Measurements from ENCODE around the gene TGFBR3L. TPM values are rescaled to one million over a fixed set of nuclear protein-coding genes. Genes with fewer than 3 reads are reported as not detected.
A peak's percentile ranks its signal among the peaks of the same experiment; 100 is the strongest.

TGFBR3L gene
- total and polyA plus RNA-seq, 3 donors from 2014 or later: 1.2 to 2.2 TPM; not detected in 1

- DNase-seq: no peak
- no peaks in the 10 kb centered on the region for H3K36me3 ChIP-seq (ENCODE audit: low read depth, missing control alignments)
- H3K4me3 ChIP-seq: no peak overlapping the region
- TF ChIP-seq POLR2A (IDR thresholded peaks at IDR 0.05): no peak
- TF ChIP-seq, protein P1, sequence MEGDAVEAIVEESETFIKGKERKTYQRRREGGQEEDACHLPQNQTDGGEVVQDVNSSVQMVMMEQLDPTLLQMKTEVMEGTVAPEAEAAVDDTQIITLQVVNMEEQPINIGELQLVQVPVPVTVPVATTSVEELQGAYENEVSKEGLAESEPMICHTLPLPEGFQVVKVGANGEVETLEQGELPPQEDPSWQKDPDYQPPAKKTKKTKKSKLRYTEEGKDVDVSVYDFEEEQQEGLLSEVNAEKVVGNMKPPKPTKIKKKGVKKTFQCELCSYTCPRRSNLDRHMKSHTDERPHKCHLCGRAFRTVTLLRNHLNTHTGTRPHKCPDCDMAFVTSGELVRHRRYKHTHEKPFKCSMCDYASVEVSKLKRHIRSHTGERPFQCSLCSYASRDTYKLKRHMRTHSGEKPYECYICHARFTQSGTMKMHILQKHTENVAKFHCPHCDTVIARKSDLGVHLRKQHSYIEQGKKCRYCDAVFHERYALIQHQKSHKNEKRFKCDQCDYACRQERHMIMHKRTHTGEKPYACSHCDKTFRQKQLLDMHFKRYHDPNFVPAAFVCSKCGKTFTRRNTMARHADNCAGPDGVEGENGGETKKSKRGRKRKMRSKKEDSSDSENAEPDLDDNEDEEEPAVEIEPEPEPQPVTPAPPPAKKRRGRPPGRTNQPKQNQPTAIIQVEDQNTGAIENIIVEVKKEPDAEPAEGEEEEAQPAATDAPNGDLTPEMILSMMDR (IDR thresholded peaks at IDR 0.05): no peak
- no peaks in the 10 kb centered on the region for H3K27me3 ChIP-seq
- H3K4me1 ChIP-seq: peaks cover 13% of the 10 kb centered on the region
- WGBS, 2 donors: 91 to 94% methylated on average over 38 to 39 of the region's 39 CpGs
- intact Hi-C loops (cut with DNase I; ENCODE audit: low total_unique reads): no loop called here
- H3K9me3 ChIP-seq: no peaks in the 10 kb centered on the region
- H3K27ac ChIP-seq: no peak overlapping the region
Measured at GRCh38 chr19:7912697-7913564, 1.7 kb upstream of the TGFBR3L start.

- 82 to 92% methylated on average over 10 of the region's 10 CpGs for WGBS, 2 donors
- TF ChIP-seq, protein P1 (IDR thresholded peaks at IDR 0.05): no peak
- TF ChIP-seq POLR2A (IDR thresholded peaks at IDR 0.05): no peak
- DNase-seq: no peak
- Histone ChIP-seq H3K27ac (no peak overlapping the region), H3K4me3 (no peak overlapping the region), H3K36me3 (ENCODE audit: low read depth, missing control alignments) (no peaks in the 10 kb centered on the region), H3K27me3 (no peaks in the 10 kb centered on the region), H3K4me1 (peaks cover 10% of the 10 kb centered on the region), H3K9me3 (no peaks in the 10 kb centered on the region)
- intact Hi-C loops (cut with DNase I; ENCODE audit: low total_unique reads): no loop called here
Measured at GRCh38 chr19:7913652-7914051, 978 bp upstream of the TGFBR3L start.

DNA sequence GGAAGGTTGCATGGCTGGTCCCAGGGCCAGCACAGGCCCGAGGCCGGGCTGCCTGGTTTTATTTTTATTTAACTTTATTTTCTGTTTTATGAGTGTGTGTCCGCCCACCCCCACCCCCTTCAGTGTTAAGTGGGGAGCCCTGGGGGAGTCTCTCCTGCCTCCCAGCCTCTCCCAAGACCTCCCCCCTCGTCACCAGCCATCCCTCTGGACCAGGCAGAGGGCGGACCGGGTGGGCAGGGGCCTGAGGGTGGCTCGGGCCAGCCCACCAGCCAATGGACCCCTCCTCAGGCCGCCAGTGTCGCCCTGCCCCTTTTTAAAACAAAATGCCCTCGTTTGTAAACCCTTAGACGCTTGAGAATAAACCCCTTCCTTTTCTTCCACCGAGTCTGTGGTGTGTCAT is 531 bp upstream of the TGFBR3L start:
- H3K36me3 ChIP-seq (ENCODE audit: low read depth, missing control alignments): no peaks in the 10 kb centered on the region
- no peak for DNase-seq
- intact Hi-C loops (cut with DNase I; ENCODE audit: low total_unique reads): no loop called here

GRCh38 chr19:7915250-7916102 is 846 bp downstream of the TGFBR3L start:
- no peak for DNase-seq
- intact Hi-C loops (cut with DNase I; ENCODE audit: low total_unique reads): no loop called here
- Histone ChIP-seq H3K4me3 (peak overlapping the region in 1 of 2 donors; percentile 21), H3K36me3 (ENCODE audit: low read depth, missing control alignments) (no peaks in the 10 kb centered on the region), H3K27me3 (no peaks in the 10 kb centered on the region), H3K27ac (no peak overlapping the region), H3K4me1 (peaks cover 13% of the 10 kb centered on the region), H3K9me3 (no peaks in the 10 kb centered on the region)
- no peak for TF ChIP-seq POLR2A (IDR thresholded peaks at IDR 0.05)
- TF ChIP-seq, protein P1 (IDR thresholded peaks at IDR 0.05): no peak
- 30 to 53% methylated on average over 18 to 22 of the region's 24 CpGs for WGBS, 2 donors

More for the DNA sequence above, 531 bp upstream of the TGFBR3L start:
- TF ChIP-seq, protein P1 (IDR thresholded peaks at IDR 0.05): no peak
- no peak for TF ChIP-seq POLR2A (IDR thresholded peaks at IDR 0.05)
- Histone ChIP-seq H3K9me3 (no peaks in the 10 kb centered on the region), H3K4me1 (peaks cover 10% of the 10 kb centered on the region), H3K27ac (no peak overlapping the region), H3K27me3 (no peaks in the 10 kb centered on the region), H3K4me3 (no peak overlapping the region)
- 54 to 69% methylated on average over 7 to 12 of the region's 12 CpGs for WGBS, 2 donors

Data from testis (tissue), 3 donors.